ENCODE measurements around the gene GRIN2C. TPM values are rescaled to one million over a fixed set of nuclear protein-coding genes. Genes with fewer than 3 reads are reported as not detected.

The GRIN2C gene
- total RNA-seq, 1 donor from 2014 or later, result 1.2 TPM

GRCh38 chr17:74854792-74855191 is 4.9 kb downstream of the GRIN2C start:
- intact Hi-C loops (cut with DNase I), result no loop called here
- peak; percentile 15 for DNase-seq (ENCODE audit: missing footprints)
- no peak for ATAC-seq

- ATAC-seq (no peak), DNase-seq (ENCODE audit: missing footprints) (peak; percentile 11)
- intact Hi-C loops (cut with DNase I), result no loop called here
These were observed 6.0 kb downstream of the GRIN2C start for GRCh38 chr17:74853669-74854068.

GRCh38 chr17:74853048-74853397 is 6.7 kb downstream of the GRIN2C start:
- intact Hi-C loops (cut with DNase I), result no loop called here
- DNase-seq (ENCODE audit: missing footprints) (no peak), ATAC-seq (no peak)

GRCh38 chr17:74852237-74853047 is 7.2 kb downstream of the GRIN2C start:
- intact Hi-C loops (cut with DNase I), result no loop called here
- no peak for ATAC-seq
- DNase-seq (ENCODE audit: missing footprints), result peak; percentile 51

- intact Hi-C loops (cut with DNase I), result no loop called here
- ATAC-seq, result no peak
- peak; percentile 41 for DNase-seq (ENCODE audit: missing footprints)
These were observed 8.0 kb downstream of the GRIN2C start for GRCh38 chr17:74851612-74852236.

- DNase-seq (ENCODE audit: missing footprints) (no peak), ATAC-seq (no peak)
- intact Hi-C loops (cut with DNase I), result no loop called here
These were observed 8.8 kb downstream of the GRIN2C start for GRCh38 chr17:74850914-74851313.

GRCh38 chr17:74850310-74850709 is 9.4 kb downstream of the GRIN2C start:
- ATAC-seq (no peak), DNase-seq (ENCODE audit: missing footprints) (peak; percentile 45)
- intact Hi-C loops (cut with DNase I), result no loop called here

- no peak for ATAC-seq
- DNase-seq (ENCODE audit: missing footprints), result no peak
- intact Hi-C loops (cut with DNase I), result no loop called here
These were observed 10.9 kb downstream of the GRIN2C start for GRCh38 chr17:74848656-74849399.

GRCh38 chr17:74846621-74847020 is 13.1 kb downstream of the GRIN2C start:
- DNase-seq (ENCODE audit: missing footprints), result no peak
- no peak for ATAC-seq
- intact Hi-C loops (cut with DNase I), result no loop called here

- ATAC-seq (no peak), DNase-seq (ENCODE audit: missing footprints) (no peak)
- intact Hi-C loops (cut with DNase I), result loop anchor here (2.0 kb wide), 1 partner anchor 20 kb away; no protein-coding TSS in a partner anchor
These were observed 16.4 kb downstream of the GRIN2C start for GRCh38 chr17:74843352-74843627.

- ATAC-seq, result peak; percentile 75
- intact Hi-C loops (cut with DNase I), result loop anchor here (2.0 kb wide), 1 partner anchor 20 kb away; no protein-coding TSS in a partner anchor
- peak; percentile 91 for DNase-seq (ENCODE audit: missing footprints)
These were observed 16.9 kb downstream of the GRIN2C start for GRCh38 chr17:74842599-74843351.

GRCh38 chr17:74842146-74842598 is 17.5 kb downstream of the GRIN2C start:
- ATAC-seq (no peak), DNase-seq (ENCODE audit: missing footprints) (no peak)
- intact Hi-C loops (cut with DNase I), result loop anchor here (2.0 kb wide), 1 partner anchor 21 kb away; no protein-coding TSS in a partner anchor

GRCh38 chr17:74840989-74841666 is 18.6 kb downstream of the GRIN2C start:
- intact Hi-C loops (cut with DNase I), result no loop called here
- peak; percentile 86 for DNase-seq (ENCODE audit: missing footprints)
- peak; percentile 77 for ATAC-seq

GRCh38 chr17:74839990-74840852 is 19.5 kb downstream of the GRIN2C start:
- ATAC-seq (no peak), DNase-seq (ENCODE audit: missing footprints) (no peak)
- intact Hi-C loops (cut with DNase I), result no loop called here

GRCh38 chr17:74838274-74838673 is 21.4 kb downstream of the GRIN2C start:
- intact Hi-C loops (cut with DNase I), result no loop called here
- no peak for ATAC-seq
- DNase-seq (ENCODE audit: missing footprints), result no peak

GRCh38 chr17:74836691-74837467 is 22.8 kb downstream of the GRIN2C start:
- intact Hi-C loops (cut with DNase I), result no loop called here
- DNase-seq (ENCODE audit: missing footprints) (no peak), ATAC-seq (no peak)

GRCh38 chr17:74836191-74836590 is 23.5 kb downstream of the GRIN2C start:
- DNase-seq (ENCODE audit: missing footprints) (no peak), ATAC-seq (no peak)
- intact Hi-C loops (cut with DNase I), result no loop called here

Measured in Right ventricle myocardium inferior (tissue), 1 donor.